GM12872 (cell line): ENCODE results near the gene KLF9.

Source experiments
- TF ChIP-seq, protein P1 (sequence below): IDR thresholded peaks from 3 replicates; pipeline ENCODE4 v1.5.1; 2011; ENCODE audit warnings: low read depth, mild to moderate bottlenecking, low read length, moderate library complexity; ENCODE audit not compliant: insufficient read depth

KLF9 gene

DNA sequence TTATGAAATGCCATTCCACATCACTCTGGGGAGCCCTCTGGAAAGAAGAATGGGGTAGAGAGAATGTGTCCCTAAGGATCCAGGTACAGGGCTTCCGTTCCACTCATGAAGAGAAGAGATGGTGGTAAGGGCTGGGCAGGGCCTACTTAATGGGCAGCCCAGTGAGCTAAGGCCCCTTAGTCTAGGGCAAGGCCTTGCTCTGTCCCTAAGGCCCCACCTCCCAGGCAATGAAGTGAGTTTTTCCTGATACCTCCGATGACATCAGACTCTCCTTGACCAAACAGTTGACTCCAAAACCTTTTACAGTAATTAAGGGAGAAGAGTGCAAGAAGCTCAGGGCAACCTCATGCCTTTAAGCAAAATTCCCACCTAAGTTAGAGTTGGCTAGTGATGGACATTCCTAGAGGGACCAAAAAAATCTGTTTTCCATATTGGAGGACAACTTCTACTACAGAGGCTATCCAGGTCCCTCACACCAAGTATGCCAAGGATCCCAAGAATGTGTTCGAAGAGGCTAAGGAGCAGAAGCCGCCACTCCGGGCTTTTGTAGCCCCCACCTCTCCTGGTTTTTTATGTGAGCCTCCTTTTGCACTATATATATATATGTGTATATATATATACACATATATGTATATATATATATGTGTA lies 5.9 kb downstream of the KLF9 start:
- TF ChIP-seq, protein P1, sequence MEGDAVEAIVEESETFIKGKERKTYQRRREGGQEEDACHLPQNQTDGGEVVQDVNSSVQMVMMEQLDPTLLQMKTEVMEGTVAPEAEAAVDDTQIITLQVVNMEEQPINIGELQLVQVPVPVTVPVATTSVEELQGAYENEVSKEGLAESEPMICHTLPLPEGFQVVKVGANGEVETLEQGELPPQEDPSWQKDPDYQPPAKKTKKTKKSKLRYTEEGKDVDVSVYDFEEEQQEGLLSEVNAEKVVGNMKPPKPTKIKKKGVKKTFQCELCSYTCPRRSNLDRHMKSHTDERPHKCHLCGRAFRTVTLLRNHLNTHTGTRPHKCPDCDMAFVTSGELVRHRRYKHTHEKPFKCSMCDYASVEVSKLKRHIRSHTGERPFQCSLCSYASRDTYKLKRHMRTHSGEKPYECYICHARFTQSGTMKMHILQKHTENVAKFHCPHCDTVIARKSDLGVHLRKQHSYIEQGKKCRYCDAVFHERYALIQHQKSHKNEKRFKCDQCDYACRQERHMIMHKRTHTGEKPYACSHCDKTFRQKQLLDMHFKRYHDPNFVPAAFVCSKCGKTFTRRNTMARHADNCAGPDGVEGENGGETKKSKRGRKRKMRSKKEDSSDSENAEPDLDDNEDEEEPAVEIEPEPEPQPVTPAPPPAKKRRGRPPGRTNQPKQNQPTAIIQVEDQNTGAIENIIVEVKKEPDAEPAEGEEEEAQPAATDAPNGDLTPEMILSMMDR = no peak

DNA sequence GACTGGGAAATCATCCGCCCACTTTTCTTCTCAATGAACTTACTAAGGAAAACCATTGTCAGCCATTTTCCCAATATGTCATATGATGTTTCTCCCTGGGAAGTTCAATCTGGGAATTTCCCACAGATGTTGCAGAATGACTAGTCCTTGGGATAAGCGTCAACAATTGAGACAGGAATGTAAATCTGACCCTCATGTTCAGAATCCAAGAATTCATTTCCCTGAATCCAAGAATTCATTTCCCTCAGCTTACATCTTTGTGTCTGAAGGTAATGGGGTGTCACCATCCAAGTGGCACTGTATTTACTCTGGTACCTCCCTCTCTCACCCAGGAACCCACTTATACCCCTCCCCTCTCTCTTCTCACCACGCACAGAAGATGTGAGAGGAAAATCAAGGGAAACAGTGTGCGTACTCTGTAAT lies 7.4 kb downstream of the KLF9 start:
- TF ChIP-seq, protein P1 = no peak

DNA sequence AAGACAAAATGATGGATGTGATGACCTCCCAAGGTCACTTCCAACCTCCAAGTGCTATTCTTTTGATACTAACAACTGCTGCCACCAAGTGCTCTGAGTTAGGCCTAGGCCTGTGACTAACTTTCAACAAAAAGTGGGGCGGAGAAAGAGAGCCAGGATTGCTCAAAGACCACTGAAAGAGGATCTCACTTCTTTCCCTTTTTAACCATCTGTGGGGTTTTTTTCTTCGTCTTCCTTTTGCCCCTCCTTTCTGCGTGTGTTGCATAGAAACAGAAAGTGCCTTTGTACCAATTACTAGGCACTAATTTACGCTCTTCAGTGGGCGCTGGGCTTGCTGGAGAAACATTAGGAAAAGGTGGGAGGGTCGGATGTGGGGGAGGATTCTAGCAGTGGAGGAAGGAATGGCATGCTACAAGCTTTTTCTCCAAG lies 8.0 kb downstream of the KLF9 start:
- TF ChIP-seq, protein P1 = 0 out of 3 replicates have a peak, but pooled peaks have one; percentile 15

DNA sequence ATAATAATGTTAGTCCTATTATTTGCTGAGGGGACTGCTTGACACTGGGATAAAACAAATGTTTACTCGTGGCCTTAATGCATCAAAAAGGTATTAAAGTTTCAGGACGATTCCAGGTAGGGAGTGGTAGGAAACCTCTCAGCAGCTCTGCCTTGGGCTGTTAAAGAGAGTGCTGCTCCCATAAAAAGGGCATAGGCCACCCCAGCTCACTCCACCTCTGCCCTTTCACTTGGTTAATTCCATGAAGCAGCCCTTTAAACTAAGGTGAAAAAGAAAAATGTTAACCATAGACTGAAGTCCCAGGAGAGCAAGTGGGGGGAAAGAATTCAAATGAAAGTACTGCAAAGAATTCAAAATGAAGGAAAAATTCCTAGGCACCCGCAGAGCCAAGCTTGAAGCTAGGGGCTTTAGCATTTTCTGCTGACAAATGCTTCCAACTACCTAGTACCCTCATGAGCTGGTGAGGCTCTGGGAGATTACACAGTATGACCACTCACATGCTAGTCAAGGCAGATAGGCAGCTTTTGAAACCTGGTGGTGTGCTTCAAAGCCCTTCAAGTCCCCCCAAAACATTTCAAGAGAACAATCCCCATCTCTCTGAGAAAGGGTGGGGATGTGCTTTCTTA lies 8.5 kb downstream of the KLF9 start:
- TF ChIP-seq, protein P1 = no peak

DNA sequence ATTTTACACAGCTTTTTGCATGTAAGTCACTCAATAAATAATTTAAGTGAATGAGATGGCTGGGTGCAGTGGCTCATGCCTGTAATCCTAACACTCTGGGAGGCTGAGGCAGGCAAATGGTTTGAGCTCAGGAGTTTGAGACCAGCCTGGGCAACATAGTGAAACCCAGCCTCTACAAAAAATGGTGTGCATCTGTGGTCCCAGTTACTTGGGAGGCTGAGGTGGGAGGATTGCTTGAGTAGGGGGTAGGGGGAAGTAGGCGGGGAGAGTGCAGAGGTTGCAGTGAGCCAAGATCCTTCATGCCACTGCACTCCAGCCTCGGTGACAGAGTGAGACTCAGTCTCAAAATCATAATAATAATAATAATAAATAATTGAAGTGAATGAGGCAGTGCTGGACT lies 10.2 kb downstream of the KLF9 start:
- TF ChIP-seq, protein P1 = no peak

DNA sequence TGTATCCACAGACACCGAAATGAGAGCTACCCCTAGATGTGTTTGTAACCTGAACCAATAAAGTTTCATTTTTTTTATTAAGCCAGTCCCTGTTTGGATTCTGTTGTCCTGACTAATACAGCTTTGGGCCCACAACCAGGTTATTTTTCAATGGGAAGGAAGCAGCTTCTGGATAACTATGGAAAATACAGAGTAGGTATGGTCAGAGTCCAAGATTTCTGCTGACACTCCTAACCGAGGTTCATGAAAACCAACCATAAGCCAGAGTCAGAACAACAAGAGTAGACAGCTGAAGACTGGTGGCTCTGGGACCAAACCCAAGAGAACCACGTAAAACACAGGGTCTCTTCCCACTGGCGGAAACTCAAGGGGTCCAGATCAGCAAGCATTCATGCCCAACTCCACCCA lies 10.8 kb downstream of the KLF9 start:
- TF ChIP-seq, protein P1 = no peak

DNA sequence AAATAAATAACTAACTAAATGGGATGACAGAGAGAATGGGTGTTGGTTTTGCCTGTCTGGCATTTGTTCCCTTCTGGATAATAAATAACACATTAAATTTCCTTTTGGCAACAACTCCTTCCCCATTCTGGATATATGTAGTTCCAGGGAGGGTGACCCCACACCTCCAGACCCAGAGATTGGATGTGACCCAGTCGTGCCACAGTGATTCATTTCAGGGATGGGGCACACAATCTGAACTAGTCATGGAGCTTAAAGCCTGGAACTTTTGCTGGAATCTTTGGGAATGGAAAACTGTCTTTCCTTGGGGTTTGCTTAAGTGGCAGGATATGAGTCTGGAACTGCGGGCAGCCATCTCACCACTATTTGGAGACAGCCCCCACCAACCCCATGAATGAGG lies 11.3 kb downstream of the KLF9 start:
- TF ChIP-seq, protein P1 = no peak
